ENCODE measurements around the gene RGS3.
A peak's percentile ranks its signal among the peaks of the same experiment; 100 is the strongest.
"Not testable (repeated sequence)": the region's sequence is repeated elsewhere in the genome, so short reads cannot be mapped to it uniquely, and the experiment has no call there.

Gene RGS3

DNA sequence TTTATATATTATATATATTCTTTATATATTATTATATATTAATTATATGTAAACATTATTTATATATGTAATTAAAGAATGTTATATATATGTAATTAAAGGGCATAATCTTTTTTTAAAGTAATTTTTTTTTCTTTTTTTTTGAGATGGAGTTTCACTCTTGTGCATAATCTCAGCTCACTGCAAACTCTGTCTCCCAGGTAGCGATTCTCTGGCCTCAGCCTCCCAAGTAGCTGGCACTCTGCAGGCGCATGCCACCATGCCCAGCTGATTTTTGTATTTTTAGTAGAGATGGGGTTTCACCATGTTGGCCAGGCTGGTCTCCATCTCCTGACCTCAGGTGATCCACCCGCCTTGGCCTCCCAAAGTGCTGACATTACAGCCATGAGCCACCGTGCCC is 27.6 kb downstream of the RGS3 start:
- DNase-seq = not testable (repeated sequence)

GRCh38 chr9:113492343-113493202 is 29.0 kb downstream of the RGS3 start:
- peak; percentile 25 for DNase-seq

GRCh38 chr9:113493203-113493520 is 29.6 kb downstream of the RGS3 start:
- no peak for DNase-seq

DNA sequence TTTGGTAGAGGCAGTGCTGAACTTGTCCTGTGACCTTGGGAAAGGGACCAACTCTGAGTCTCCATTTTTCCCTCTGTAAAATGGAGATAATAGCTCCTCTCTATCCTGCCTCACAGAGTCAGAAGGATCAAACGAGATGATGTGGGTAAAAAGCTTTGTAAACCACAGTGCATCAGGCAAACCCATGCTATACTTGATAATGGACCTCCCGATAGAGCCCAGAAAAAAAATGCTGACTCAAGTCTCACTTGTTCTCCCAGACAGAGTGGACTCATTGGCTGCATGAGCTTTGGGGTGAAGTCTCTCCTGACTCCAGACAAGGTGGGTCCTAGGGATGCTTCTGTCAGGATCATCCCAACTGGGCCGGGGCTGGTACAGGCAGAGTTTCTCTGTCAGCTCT is 32.0 kb downstream of the RGS3 start:
- no peak for DNase-seq

DNA sequence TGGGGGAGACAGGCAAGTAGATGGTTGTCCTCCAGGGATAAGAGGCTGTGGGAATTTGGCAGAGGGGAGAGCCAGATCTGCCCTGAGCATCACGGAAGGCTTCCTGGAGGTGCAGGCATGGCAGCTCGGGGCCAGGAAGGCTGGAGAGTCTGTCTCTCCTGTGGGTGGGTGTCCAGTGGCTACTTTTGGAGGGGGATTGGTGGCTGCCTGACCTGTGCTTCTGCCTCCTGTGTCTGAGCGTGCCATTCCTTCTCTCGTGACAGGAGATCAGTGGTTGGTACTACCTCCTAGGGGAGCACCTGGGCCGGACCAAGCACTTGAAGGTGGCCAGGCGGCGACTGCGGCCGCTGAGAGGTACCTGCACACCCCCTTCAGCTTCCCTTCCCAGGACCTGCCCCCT is 33.5 kb downstream of the RGS3 start:
- DNase-seq = no peak

DNA sequence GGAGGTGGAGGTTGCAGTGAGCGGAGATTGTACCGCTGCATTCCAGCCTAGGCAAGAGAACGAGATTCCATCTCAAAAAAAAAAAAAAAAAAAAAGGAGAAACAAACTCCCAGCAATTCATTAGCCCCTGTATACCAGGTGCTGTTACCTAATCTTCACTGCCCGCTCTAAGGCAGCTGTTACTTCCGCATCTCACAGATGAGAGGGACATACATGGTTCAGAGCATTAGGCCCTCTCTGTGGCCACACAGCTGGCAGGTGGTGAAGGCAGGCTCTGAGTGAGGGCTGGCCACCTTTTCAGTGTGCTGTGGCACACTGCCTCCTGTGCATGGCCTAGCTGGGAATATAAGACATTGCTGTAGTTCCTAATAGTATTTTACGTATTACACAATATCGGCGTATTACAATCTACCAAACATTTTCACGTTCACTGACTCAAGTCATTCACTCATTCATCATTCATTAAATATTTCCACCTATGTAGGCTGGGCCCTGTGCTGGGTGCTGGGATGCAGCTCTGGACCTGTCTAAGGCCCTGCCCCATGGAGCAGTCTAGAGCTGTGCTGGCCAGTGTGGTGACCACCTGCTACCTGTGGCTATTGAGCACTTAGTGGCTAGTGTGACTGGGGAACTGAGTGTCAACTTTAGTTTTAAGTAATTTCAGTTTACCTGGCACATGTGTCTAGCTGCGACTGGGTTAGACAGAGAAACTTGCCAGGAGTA is 35.8 kb downstream of the RGS3 start:
- no peak for DNase-seq

DNA sequence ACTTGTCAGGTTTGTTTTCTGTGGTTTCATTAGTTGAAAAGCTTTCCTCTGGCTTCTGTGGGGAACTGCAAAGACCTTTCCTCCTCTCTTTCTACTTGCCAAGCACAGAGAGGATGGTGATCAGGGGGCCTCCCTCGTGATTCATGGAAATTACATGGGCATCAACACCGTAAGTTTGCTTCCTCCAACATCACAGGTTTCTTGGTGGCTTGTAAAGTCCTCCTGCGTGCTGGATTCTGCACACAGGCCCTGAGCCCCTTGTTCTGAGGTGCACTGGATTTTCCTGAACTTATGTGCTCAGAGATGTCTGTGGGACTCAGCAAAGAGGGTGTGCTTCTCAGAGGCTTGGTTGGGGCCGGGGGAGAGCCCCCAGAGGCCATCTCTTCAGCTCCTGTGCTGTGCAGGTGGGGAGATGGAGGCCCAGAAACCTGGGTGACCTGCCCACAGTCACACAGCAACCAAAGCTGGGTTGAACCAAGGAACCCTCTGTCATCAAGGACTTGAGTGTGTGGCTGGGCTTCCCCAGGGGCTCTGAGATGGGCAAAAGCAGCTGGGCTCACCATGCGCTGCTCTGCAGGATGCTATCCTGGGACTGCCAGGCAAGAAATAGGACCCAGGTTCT is 36.5 kb downstream of the RGS3 start:
- no peak for DNase-seq

- no peak for DNase-seq
These were observed 37.7 kb downstream of the RGS3 start for GRCh38 chr9:113501129-113501686.

GRCh38 chr9:113501852-113502251 is 38.3 kb downstream of the RGS3 start:
- DNase-seq = no peak

DNA sequence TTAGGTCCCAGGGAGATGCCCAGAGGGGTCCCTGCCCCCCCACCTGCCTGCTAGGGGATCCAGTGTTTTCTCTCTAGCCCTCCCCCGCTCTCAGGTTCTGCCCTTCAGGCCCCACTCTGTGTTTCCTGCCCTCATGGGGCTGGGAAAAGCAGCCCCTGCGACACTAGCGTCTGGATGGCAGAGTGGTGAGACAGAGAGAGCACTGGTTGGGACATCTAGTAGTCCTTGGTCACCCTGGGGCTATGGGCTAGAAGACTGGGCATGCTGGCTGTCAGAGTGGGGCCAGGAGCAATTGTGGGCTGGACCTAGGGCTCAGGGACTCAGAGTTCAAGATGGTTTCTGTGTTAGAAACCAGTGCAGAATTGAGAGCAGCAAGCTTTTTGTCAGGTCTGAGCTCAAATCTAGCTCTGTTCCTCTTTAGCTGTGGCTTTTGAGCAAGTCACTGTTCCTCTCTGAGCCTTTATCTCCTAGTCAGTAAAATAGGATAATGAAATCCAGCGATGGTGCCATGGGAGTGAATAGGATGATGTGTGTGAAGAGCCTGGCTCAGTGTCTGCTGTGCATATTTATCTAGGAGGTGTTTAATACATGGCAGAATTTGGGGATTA is 39.0 kb downstream of the RGS3 start:
- no peak for DNase-seq

DNA sequence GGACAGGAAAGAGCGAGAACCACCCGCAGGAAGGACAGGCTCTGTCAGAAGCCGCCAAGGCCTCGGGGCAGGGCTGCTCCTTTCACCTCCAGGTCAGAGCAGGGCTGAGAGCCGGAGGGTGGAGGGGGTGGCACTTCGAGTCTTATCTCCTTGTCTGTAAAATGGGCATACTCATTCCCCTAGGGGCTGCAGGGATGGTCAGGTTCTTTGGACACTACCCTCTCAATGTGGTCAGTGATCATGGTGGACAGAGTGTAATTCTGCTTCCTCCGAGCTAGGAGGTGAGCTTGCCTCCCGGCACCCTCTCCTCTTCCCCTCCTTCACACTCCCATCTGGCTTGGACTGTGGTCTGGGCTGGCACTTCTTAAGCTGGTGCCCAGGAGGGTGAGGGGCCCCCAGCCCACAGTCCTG is 39.6 kb downstream of the RGS3 start:
- DNase-seq = no peak

GRCh38 chr9:113503613-113504211 is 40.2 kb downstream of the RGS3 start:
- DNase-seq = no peak

- no peak for DNase-seq
These were observed 41.4 kb downstream of the RGS3 start for GRCh38 chr9:113504725-113505590.

DNA sequence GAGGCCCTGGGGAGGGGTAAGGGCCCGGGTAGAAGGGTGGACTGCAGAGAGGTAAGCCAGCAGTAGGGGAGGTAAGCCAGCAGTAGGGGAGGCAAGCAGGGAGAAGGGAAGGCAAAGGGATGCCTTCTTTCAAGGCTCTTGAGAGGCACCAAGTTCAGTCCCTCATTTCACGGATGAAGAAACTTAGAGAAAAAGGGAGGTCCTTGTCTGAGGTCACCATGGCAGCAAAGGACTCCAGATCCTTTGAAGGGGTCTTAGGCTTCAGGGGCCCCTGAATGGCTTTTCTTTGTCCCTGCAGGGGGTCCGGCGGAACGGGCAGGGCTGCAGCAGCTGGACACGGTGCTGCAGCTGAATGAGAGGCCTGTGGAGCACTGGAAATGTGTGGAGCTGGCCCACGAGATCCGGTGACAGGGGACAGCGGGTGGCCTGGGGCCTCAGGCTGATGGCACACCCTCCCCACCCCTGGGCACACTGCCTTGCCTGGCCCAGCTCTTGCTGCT is 42.6 kb downstream of the RGS3 start:
- no peak for DNase-seq

DNA sequence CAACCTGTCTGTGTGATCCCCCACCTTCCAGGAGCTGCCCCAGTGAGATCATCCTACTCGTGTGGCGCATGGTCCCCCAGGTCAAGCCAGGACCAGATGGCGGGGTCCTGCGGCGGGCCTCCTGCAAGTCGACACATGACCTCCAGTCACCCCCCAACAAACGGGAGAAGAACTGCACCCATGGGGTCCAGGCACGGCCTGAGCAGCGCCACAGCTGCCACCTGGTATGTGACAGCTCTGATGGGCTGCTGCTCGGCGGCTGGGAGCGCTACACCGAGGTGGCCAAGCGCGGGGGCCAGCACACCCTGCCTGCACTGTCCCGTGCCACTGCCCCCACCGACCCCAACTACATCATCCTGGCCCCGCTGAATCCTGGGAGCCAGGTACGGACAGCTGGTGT is 43.7 kb downstream of the RGS3 start:
- no peak for DNase-seq

- no peak for DNase-seq
These were observed 44.7 kb downstream of the RGS3 start for GRCh38 chr9:113508111-113508749.

GRCh38 chr9:113509463-113509862 is 45.9 kb downstream of the RGS3 start:
- DNase-seq = peak; percentile 65

GRCh38 chr9:113511047-113511521 is 47.6 kb downstream of the RGS3 start:
- no peak for DNase-seq

GRCh38 chr9:113511856-113512761 is 48.6 kb downstream of the RGS3 start:
- peak; percentile 37 for DNase-seq

- no peak for DNase-seq
These were observed 49.6 kb downstream of the RGS3 start for GRCh38 chr9:113513111-113513510.
